ENCODE measurements around the gene PPP6C. TPM values are rescaled to one million over a fixed set of nuclear protein-coding genes. Genes with fewer than 3 reads are reported as not detected.

PPP6C gene
- total and polyA plus RNA-seq, 2 experiments from 2014 or later = 31.9 to 46.4 TPM

DNA sequence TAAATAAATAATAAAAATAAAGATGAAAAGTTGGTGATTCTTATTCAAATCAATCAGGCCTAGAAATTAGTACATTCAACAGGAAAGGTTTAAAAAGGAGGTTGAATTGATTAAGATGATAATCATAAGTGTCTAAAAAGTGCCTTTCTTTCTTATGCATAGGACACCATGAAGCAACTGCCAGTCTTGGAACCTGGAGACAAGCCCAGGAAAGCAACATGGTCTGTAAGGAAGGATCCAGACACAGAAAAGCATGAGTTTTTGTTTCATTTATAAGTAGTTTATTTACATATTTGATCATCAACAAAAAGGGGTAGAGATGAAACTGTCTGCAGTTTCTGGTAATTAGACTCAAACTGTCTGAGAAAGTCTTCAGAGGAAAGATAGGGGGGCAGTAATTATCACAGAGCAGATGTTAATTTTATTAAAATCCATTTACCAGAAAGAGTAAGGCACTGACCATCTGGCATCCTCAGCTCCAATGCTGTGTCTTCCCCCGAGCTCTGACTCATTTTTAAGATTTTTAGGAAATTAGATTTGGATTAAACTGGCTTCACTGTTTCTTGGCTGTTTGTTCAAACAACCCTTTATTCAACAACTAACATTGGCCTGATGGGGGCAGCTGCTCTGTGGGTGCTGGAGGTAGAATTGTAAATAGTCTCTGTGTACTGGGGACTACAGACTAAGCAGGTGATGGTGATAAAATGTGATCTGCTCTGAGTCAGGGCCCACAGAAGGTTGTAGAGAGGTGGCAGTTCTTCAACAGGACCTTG, 13.4 kb upstream of the PPP6C start:
- peaks cover 9% of the 10 kb centered on the region; the same call in 1 of the 2 replicates for H3K79me2 ChIP-seq (replicated peaks; ENCODE audit: insufficient read depth)
- DNase-seq (ENCODE audit: low spot score) (no peak), ATAC-seq (no peak)
- H4K20me1 ChIP-seq (replicated peaks; ENCODE audit: insufficient read depth) = no peaks in the 10 kb centered on the region; the same call in 1 of the 2 replicates
- H3K4me1 ChIP-seq (ENCODE audit: insufficient read depth) = peaks cover 7% of the 10 kb centered on the region
- peaks cover 8% of the 10 kb centered on the region for H3K36me3 ChIP-seq (ENCODE audit: insufficient read depth)
- H3K9me3 Mint-ChIP-seq = no peaks in the 10 kb centered on the region
- no peak overlapping the region; the same call in 2 of the 3 replicates for H3K4me3 Mint-ChIP-seq
- H3K27me3 Mint-ChIP-seq (ENCODE audit: insufficient read depth, low read depth, poor library complexity) = peaks cover 8% of the 10 kb centered on the region
- no peak for TF ChIP-seq POLR2AphosphoS5 (IDR thresholded peaks at IDR 0.05; ENCODE audit: low read depth)
- TF ChIP-seq JUNB (IDR thresholded peaks at IDR 0.05; ENCODE audit: unreplicated experiment) = no peak
- TF ChIP-seq, protein P1, sequence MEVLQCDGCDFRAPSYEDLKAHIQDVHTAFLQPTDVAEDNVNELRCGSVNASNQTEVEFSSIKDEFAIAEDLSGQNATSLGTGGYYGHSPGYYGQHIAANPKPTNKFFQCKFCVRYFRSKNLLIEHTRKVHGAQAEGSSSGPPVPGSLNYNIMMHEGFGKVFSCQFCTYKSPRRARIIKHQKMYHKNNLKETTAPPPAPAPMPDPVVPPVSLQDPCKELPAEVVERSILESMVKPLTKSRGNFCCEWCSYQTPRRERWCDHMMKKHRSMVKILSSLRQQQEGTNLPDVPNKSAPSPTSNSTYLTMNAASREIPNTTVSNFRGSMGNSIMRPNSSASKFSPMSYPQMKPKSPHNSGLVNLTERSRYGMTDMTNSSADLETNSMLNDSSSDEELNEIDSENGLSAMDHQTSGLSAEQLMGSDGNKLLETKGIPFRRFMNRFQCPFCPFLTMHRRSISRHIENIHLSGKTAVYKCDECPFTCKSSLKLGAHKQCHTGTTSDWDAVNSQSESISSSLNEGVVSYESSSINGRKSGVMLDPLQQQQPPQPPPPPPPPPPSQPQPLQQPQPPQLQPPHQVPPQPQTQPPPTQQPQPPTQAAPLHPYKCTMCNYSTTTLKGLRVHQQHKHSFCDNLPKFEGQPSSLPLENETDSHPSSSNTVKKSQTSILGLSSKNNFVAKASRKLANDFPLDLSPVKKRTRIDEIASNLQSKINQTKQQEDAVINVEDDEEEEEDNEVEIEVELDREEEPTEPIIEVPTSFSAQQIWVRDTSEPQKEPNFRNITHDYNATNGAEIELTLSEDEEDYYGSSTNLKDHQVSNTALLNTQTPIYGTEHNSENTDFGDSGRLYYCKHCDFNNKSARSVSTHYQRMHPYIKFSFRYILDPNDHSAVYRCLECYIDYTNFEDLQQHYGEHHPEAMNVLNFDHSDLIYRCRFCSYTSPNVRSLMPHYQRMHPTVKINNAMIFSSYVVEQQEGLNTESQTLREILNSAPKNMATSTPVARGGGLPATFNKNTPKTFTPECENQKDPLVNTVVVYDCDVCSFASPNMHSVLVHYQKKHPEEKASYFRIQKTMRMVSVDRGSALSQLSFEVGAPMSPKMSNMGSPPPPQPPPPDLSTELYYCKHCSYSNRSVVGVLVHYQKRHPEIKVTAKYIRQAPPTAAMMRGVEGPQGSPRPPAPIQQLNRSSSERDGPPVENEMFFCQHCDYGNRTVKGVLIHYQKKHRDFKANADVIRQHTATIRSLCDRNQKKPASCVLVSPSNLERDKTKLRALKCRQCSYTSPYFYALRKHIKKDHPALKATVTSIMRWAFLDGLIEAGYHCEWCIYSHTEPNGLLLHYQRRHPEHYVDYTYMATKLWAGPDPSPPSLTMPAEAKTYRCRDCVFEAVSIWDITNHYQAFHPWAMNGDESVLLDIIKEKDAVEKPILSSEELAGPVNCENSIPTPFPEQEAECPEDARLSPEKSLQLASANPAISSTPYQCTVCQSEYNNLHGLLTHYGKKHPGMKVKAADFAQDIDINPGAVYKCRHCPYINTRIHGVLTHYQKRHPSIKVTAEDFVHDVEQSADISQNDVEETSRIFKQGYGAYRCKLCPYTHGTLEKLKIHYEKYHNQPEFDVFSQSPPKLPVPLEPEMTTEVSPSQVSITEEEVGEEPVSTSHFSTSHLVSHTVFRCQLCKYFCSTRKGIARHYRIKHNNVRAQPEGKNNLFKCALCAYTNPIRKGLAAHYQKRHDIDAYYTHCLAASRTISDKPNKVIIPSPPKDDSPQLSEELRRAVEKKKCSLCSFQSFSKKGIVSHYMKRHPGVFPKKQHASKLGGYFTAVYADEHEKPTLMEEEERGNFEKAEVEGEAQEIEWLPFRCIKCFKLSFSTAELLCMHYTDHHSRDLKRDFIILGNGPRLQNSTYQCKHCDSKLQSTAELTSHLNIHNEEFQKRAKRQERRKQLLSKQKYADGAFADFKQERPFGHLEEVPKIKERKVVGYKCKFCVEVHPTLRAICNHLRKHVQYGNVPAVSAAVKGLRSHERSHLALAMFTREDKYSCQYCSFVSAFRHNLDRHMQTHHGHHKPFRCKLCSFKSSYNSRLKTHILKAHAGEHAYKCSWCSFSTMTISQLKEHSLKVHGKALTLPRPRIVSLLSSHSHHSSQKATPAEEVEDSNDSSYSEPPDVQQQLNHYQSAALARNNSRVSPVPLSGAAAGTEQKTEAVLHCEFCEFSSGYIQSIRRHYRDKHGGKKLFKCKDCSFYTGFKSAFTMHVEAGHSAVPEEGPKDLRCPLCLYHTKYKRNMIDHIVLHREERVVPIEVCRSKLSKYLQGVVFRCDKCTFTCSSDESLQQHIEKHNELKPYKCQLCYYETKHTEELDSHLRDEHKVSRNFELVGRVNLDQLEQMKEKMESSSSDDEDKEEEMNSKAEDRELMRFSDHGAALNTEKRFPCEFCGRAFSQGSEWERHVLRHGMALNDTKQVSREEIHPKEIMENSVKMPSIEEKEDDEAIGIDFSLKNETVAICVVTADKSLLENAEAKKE (CRISPR knock-in tag; IDR thresholded peaks at IDR 0.05) = no peak
- TF ChIP-seq EZH2phosphoT487 (IDR thresholded peaks at IDR 0.05; ENCODE audit: unreplicated experiment) = no peak
- TF ChIP-seq, protein P2, sequence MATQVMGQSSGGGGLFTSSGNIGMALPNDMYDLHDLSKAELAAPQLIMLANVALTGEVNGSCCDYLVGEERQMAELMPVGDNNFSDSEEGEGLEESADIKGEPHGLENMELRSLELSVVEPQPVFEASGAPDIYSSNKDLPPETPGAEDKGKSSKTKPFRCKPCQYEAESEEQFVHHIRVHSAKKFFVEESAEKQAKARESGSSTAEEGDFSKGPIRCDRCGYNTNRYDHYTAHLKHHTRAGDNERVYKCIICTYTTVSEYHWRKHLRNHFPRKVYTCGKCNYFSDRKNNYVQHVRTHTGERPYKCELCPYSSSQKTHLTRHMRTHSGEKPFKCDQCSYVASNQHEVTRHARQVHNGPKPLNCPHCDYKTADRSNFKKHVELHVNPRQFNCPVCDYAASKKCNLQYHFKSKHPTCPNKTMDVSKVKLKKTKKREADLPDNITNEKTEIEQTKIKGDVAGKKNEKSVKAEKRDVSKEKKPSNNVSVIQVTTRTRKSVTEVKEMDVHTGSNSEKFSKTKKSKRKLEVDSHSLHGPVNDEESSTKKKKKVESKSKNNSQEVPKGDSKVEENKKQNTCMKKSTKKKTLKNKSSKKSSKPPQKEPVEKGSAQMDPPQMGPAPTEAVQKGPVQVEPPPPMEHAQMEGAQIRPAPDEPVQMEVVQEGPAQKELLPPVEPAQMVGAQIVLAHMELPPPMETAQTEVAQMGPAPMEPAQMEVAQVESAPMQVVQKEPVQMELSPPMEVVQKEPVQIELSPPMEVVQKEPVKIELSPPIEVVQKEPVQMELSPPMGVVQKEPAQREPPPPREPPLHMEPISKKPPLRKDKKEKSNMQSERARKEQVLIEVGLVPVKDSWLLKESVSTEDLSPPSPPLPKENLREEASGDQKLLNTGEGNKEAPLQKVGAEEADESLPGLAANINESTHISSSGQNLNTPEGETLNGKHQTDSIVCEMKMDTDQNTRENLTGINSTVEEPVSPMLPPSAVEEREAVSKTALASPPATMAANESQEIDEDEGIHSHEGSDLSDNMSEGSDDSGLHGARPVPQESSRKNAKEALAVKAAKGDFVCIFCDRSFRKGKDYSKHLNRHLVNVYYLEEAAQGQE (IDR thresholded peaks at IDR 0.05; ENCODE audit: unreplicated experiment) = no peak
- TF ChIP-seq CREB1 (CRISPR knock-in tag; IDR thresholded peaks at IDR 0.05; ENCODE audit: low read depth) = no peak
- TF ChIP-seq STAT1 (IDR thresholded peaks at IDR 0.05; ENCODE audit: unreplicated experiment) = no peak
- no peak for TF ChIP-seq ZNF114 (CRISPR knock-in tag; IDR thresholded peaks at IDR 0.05)
- TF ChIP-seq EZH2 (IDR thresholded peaks at IDR 0.05; ENCODE audit: low read depth, unreplicated experiment) = no peak
- TF ChIP-seq, protein P3, sequence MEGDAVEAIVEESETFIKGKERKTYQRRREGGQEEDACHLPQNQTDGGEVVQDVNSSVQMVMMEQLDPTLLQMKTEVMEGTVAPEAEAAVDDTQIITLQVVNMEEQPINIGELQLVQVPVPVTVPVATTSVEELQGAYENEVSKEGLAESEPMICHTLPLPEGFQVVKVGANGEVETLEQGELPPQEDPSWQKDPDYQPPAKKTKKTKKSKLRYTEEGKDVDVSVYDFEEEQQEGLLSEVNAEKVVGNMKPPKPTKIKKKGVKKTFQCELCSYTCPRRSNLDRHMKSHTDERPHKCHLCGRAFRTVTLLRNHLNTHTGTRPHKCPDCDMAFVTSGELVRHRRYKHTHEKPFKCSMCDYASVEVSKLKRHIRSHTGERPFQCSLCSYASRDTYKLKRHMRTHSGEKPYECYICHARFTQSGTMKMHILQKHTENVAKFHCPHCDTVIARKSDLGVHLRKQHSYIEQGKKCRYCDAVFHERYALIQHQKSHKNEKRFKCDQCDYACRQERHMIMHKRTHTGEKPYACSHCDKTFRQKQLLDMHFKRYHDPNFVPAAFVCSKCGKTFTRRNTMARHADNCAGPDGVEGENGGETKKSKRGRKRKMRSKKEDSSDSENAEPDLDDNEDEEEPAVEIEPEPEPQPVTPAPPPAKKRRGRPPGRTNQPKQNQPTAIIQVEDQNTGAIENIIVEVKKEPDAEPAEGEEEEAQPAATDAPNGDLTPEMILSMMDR (conservative IDR thresholded peaks at IDR 0.05; ENCODE audit: low read depth in 2 of 2) = no peak
- TF ChIP-seq NANOG (IDR thresholded peaks at IDR 0.05; ENCODE audit: borderline replicate concordance) = no peak
- TF ChIP-seq ZNF331 (CRISPR knock-in tag; IDR thresholded peaks at IDR 0.05; ENCODE audit: low read depth) = no peak
- TF ChIP-seq, protein P4, sequence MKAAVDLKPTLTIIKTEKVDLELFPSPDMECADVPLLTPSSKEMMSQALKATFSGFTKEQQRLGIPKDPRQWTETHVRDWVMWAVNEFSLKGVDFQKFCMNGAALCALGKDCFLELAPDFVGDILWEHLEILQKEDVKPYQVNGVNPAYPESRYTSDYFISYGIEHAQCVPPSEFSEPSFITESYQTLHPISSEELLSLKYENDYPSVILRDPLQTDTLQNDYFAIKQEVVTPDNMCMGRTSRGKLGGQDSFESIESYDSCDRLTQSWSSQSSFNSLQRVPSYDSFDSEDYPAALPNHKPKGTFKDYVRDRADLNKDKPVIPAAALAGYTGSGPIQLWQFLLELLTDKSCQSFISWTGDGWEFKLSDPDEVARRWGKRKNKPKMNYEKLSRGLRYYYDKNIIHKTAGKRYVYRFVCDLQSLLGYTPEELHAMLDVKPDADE (IDR thresholded peaks at IDR 0.05) = no peak
- H3K9me2 ChIP-seq (ENCODE audit: insufficient read depth) = no peaks in the 10 kb centered on the region
- H3K27me3 ChIP-seq (ENCODE audit: insufficient read depth) = no peaks in the 10 kb centered on the region
- no peak overlapping the region; the same call in 1 of the 2 replicates for H3K27ac Mint-ChIP-seq
- H3F3A ChIP-seq (replicated peaks; ENCODE audit: low read depth) = peaks cover 7% of the 10 kb centered on the region; the same call in 1 of the 2 replicates
- H3K36me3 Mint-ChIP-seq (ENCODE audit: low read depth) = peaks cover 33% of the 10 kb centered on the region
- peak overlapping the region; percentile 39; the same call in 1 of the 2 replicates for H3K27ac ChIP-seq (ENCODE audit: low read depth)
- H3K4me2 ChIP-seq = no peak overlapping the region
- H2AFZ ChIP-seq = no peak overlapping the region
- H3K4me1 Mint-ChIP-seq = peaks cover 7% of the 10 kb centered on the region
- no peak overlapping the region for H3K4me3 ChIP-seq
